HUES48 (cell line): ENCODE results near the gene GNAL.

Experiments
- H3K27ac ChIP-seq: one replicate; pipeline ENCODE4 v1.7.0; 2013; ENCODE audit warnings: low read depth, low read length, inconsistent platforms
- H3K27me3 ChIP-seq: 2 replicates; pipeline ENCODE4 v1.6.1; 2013; ENCODE audit warnings: mild to moderate bottlenecking, low read length; ENCODE audit not compliant: control insufficient read depth, insufficient read depth
- H3K36me3 ChIP-seq: 2 replicates; pipeline ENCODE4 v1.6.1; 2013; ENCODE audit warnings: low read length; ENCODE audit not compliant: control insufficient read depth, insufficient read depth
- H3K4me1 ChIP-seq: 2 replicates; pipeline ENCODE4 v1.6.1; 2013; ENCODE audit warnings: mild to moderate bottlenecking, low read length; ENCODE audit not compliant: control insufficient read depth, insufficient read depth
- H3K4me3 ChIP-seq: 2 replicates; pipeline ENCODE4 v1.5.1; 2013; ENCODE audit warnings: mild to moderate bottlenecking, low read depth, low read length
- H3K9ac ChIP-seq: 2 replicates; pipeline ENCODE4 v1.6.1; 2013; ENCODE audit warnings: mild to moderate bottlenecking, low read depth, low read length, moderate library complexity
- H3K9me3 ChIP-seq: 2 replicates; pipeline ENCODE4 v1.6.1; 2013; ENCODE audit warnings: low read length; ENCODE audit not compliant: control insufficient read depth, insufficient read depth

The GNAL gene

DNA sequence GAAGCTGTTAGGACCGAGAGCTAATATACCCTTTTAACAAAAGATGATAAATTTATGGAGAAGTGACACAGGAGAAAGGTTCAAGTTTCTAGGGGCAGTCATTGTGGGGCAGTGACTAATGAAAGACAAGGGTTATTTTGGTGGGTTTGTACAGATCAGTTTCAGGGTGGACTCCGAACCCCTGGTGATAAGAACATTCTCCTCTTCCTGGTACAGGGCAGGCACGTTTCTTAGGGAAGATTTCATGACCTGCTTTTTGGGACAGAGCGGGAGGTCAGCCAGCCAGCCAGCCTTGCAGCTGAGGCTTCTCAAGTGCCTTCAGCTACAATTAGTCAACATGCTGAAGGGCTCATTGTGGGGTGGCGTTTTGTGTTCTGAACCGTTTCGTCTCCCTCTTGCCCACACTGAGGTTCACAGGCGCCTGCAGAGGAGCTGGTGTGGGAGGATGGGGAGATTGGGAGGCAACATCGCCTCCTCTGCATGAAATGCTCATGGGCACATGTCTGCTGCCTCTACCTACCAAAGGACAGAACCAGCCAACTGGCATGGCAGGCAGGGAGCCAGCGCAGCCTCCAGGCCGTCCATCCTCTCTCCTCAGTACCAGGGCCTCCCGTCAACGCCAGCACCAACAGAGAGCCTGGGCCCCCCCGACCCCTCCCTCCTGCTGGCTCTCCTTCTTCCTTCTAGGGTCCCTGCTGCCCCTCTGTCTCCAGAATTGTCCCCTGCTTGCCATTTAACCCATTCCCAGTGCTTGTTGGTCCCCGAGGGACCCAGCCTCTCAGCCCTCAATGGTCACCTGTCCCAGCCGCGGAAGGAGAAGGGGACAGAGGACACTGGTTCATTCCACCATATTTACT is 171.8 kb downstream of the GNAL start:
- H3K9ac ChIP-seq: no peak overlapping the region
- no peaks in the 10 kb centered on the region for H3K27me3 ChIP-seq
- no peak overlapping the region for H3K4me3 ChIP-seq
- peaks cover 14% of the 10 kb centered on the region for H3K4me1 ChIP-seq
- no peaks in the 10 kb centered on the region for H3K9me3 ChIP-seq
- no peak overlapping the region for H3K27ac ChIP-seq
- no peaks in the 10 kb centered on the region for H3K36me3 ChIP-seq

DNA sequence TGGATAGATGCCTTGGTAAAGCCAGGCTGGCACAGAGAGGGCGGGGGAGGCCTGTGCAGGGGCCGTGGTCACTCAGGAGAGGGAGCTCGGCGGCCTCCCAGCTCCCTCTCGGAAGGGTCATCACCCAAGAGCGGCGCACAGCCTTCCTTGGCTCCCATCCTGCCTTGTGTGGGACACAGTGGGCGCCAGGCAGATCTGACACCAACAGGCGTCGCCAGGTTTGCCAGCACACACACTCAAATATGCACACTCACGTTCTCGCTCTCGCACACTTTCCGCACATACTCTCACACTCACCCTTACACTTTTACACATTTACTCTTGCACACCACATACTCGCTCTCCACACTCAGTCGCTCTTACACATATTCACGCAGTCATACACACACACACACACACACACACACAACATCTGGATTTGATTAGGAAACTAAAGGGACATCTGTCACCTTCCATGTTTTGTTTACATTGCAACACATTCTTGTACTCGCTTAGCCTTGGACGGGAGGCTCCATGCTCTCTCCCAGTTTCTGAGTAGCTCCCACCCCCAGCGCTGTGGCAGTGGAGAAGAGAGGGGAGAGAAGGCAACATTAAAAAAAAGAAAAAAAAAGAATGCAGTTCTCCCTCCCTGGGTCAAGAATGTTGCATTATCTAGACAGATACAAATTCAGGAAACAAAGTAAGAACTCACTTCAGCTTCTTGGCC is 172.7 kb downstream of the GNAL start:
- no peak overlapping the region for H3K4me3 ChIP-seq
- H3K27ac ChIP-seq: no peak overlapping the region
- no peaks in the 10 kb centered on the region for H3K36me3 ChIP-seq

GRCh38 chr18:11862468-11863137 is 173.5 kb downstream of the GNAL start:
- Histone ChIP-seq H3K27ac (no peak overlapping the region), H3K9me3 (no peaks in the 10 kb centered on the region), H3K36me3 (no peaks in the 10 kb centered on the region), H3K4me1 (peaks cover 5% of the 10 kb centered on the region), H3K9ac (no peak overlapping the region), H3K27me3 (no peaks in the 10 kb centered on the region), H3K4me3 (no peak overlapping the region)

More for the DNA sequence above, 172.7 kb downstream of the GNAL start:
- Histone ChIP-seq H3K9ac (no peak overlapping the region), H3K4me1 (peaks cover 14% of the 10 kb centered on the region), H3K27me3 (no peaks in the 10 kb centered on the region), H3K9me3 (no peaks in the 10 kb centered on the region)

- no peaks in the 10 kb centered on the region for H3K27me3 ChIP-seq
- H3K9ac ChIP-seq: no peak overlapping the region
- peaks cover 6% of the 10 kb centered on the region for H3K4me1 ChIP-seq
- H3K4me3 ChIP-seq: no peak overlapping the region
- no peak overlapping the region for H3K27ac ChIP-seq
- H3K36me3 ChIP-seq: 0 out of 2 replicates have a peak, but pooled peaks cover 2% of the 10 kb centered on the region
- H3K9me3 ChIP-seq: no peaks in the 10 kb centered on the region
Observed at GRCh38 chr18:11864471-11864870, 175.4 kb downstream of the GNAL start.

GRCh38 chr18:11865071-11865470 is 176.0 kb downstream of the GNAL start:
- Histone ChIP-seq H3K36me3 (0 out of 2 replicates have a peak, but pooled peaks cover 2% of the 10 kb centered on the region), H3K4me1 (peaks cover 6% of the 10 kb centered on the region), H3K4me3 (no peak overlapping the region), H3K27ac (no peak overlapping the region), H3K9ac (no peak overlapping the region), H3K9me3 (no peaks in the 10 kb centered on the region), H3K27me3 (no peaks in the 10 kb centered on the region)

GRCh38 chr18:11866329-11866728 is 177.3 kb downstream of the GNAL start:
- Histone ChIP-seq H3K9ac (no peak overlapping the region), H3K27me3 (no peaks in the 10 kb centered on the region), H3K9me3 (no peaks in the 10 kb centered on the region)

GRCh38 chr18:11866764-11867163 is 177.7 kb downstream of the GNAL start:
- Histone ChIP-seq H3K27me3 (no peaks in the 10 kb centered on the region), H3K9ac (no peak overlapping the region), H3K4me1 (peaks cover 6% of the 10 kb centered on the region), H3K27ac (no peak overlapping the region), H3K4me3 (no peak overlapping the region), H3K9me3 (no peaks in the 10 kb centered on the region), H3K36me3 (0 out of 2 replicates have a peak, but pooled peaks cover 2% of the 10 kb centered on the region)

More at GRCh38 chr18:11866329-11866728, 177.3 kb downstream of the GNAL start:
- Histone ChIP-seq H3K36me3 (0 out of 2 replicates have a peak, but pooled peaks cover 2% of the 10 kb centered on the region), H3K4me1 (peaks cover 6% of the 10 kb centered on the region), H3K27ac (no peak overlapping the region), H3K4me3 (no peak overlapping the region)

DNA sequence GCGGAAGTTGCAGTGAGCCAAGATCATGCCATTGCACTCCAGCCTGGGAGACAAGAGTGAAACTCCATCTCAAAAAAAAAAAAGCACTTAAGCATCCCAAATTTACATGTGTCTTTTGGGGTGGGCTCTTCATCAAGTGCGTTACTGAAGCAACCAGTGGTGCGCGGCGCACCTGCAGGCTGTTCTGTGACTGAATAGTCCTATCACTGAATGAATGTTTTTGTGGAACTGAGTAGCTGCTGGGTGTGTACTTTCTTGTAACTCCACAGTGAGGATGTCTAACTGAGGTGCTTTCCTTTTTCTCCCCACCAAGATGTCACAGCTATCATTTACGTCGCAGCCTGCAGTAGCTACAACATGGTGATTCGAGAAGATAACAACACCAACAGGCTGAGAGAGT is 179.2 kb downstream of the GNAL start:
- Histone ChIP-seq H3K9me3 (no peaks in the 10 kb centered on the region), H3K9ac (no peak overlapping the region), H3K27me3 (no peaks in the 10 kb centered on the region), H3K4me1 (peaks cover 6% of the 10 kb centered on the region), H3K36me3 (0 out of 2 replicates have a peak, but pooled peaks cover 2% of the 10 kb centered on the region), H3K27ac (no peak overlapping the region), H3K4me3 (no peak overlapping the region)

GRCh38 chr18:11871501-11871900 is 182.4 kb downstream of the GNAL start:
- H3K9ac ChIP-seq: no peak overlapping the region
- H3K27me3 ChIP-seq: no peaks in the 10 kb centered on the region
- no peak overlapping the region for H3K27ac ChIP-seq
- no peak overlapping the region for H3K4me3 ChIP-seq
- H3K36me3 ChIP-seq: 0 out of 2 replicates have a peak, but pooled peaks cover 2% of the 10 kb centered on the region
- H3K9me3 ChIP-seq: no peaks in the 10 kb centered on the region
- H3K4me1 ChIP-seq: peaks cover 6% of the 10 kb centered on the region

GRCh38 chr18:11872479-11873136 is 183.5 kb downstream of the GNAL start:
- Histone ChIP-seq H3K9ac (no peak overlapping the region), H3K9me3 (no peaks in the 10 kb centered on the region), H3K36me3 (0 out of 2 replicates have a peak, but pooled peaks cover 2% of the 10 kb centered on the region), H3K27me3 (no peaks in the 10 kb centered on the region), H3K4me1 (peaks cover 9% of the 10 kb centered on the region), H3K27ac (no peak overlapping the region), H3K4me3 (no peak overlapping the region)
